ENCODE data around the gene RPS10. TPM values are rescaled to one million over a fixed set of nuclear protein-coding genes. Genes with fewer than 3 reads are reported as not detected.
A peak's percentile ranks its signal among the peaks of the same experiment; 100 is the strongest.

The RPS10 gene
- 2,738 and 2,938 TPM in 2 replicates for total RNA-seq (2014; rRNA removed; shearing (Covaris generic))
- 1,615 and 1,714 TPM in 2 replicates for total RNA-seq (2022)
- Bru-seq, nascent RNA, result percentile 98 among the genes with signal in this experiment
- BruChase-seq, experiment 1, labeled RNA remaining after a 6-hour chase, result percentile 97 among the genes with signal in this experiment
- BruChase-seq, experiment 2, labeled RNA remaining after a 2-hour chase, result percentile 93 among the genes with signal in this experiment
- long read RNA-seq, transcript RPS10-209 (6 exons, 588 nt), result major isoform, 197 of 237 reads
- long read RNA-seq, transcript RPS10-206 (6 exons, 781 nt), result minor isoform, 11 of 237 reads
- long read RNA-seq, partial matches to known transcripts, result 27 of 237 reads
- long read RNA-seq, other reads (novel, unspliced or antisense), result 1 of 237 reads

DNA sequence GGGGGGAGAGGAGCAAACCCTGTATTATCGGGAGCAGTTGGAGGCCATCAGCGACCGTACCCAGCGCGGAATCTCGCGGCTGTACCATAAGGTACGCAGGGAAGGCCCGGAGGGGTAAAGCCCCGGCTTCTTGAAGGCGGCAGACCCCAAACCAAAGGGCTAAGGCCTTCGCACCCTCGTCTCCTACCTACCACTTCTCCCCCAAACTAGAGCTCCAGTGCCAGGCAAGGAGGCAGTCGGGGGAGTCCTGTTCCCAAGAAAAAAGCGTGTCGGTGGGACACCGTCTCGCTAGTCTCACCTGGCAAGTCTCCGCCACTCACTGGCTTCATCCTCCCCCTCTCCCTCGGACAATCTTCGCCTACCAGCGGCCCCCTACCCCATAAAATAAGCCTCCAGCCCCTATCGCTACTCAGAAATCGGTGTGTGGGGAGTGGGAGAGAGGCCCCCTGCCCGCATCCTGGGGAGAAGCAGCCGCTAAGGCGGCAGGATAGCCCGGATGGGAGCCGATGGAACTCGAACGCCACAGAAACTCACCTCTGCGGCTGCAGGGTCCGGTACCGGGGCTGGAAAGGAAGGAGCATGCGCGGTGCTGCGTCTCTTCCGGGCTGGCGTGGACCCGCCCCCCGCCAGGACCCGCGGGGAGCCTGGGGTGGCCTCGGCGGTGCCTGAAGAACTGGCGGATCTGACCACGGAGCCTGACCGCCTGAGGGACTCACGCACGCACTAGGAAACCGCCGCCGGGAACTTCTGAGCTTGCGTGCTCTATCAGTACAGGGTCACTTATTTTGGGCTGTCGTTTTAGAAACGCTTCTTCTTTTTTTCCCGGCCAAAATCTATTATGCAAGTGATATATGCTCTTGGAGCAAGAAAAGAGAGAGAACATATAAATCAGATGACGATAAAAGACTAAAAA lies at the start of gene RPS10:
Gene RPS10, minus strand, starts transcription at position 572 of the 913 bp plus-strand sequence. CDS start 848 bp downstream, outside the sequence.
- peak; percentile 93 for DNase-seq (ENCODE audit: low spot score)
- peaks cover 51% of the 10 kb centered on the region for H3K79me2 ChIP-seq (ENCODE audit: insufficient read depth, low read depth, low read length)
- H3K27ac ChIP-seq (ENCODE audit: low read depth, low read length, poor library complexity, severe bottlenecking), result peak within 1 kb of the TSS; percentile 70
- intact Hi-C loops (cut with micrococcal nuclease; ENCODE audit: unreplicated experiment), result loop anchor here (1.0 kb wide), 1 partner anchor 176 kb away; the partner anchor contains the start of gene SMIM29
- H3K36me3 ChIP-seq (ENCODE audit: insufficient read depth, low read length), result peaks cover 48% of the 10 kb centered on the region
- CTCF ChIA-PET (ENCODE audit: unreplicated experiment), result no interaction called here
- H2AFZ ChIP-seq (ENCODE audit: low read length), result peak within 1 kb of the TSS; percentile 91
- peaks cover 8% of the 10 kb centered on the region; the same call in 1 of the 2 replicates for H3K9me3 ChIP-seq (ENCODE audit: low read length)
- no peaks in the 10 kb centered on the region for H3K9me2 ChIP-seq (ENCODE audit: insufficient read depth, low read length)
- H4K20me1 ChIP-seq (ENCODE audit: insufficient read depth, low read length), result peaks cover 13% of the 10 kb centered on the region; the same call in 1 of the 2 replicates
- POLR2A ChIA-PET, result interaction anchor here (0.7 to 2.1 kb wide), 5 partner anchors 10 to 676 kb away, joined by 3 to 14 read pairs (median 5); partner anchors contain the start of gene HMGA1
- BruUV-seq (replicated peaks), result no TSS peak
- TF ChIP-seq EZH2phosphoT487 (IDR thresholded peaks at IDR 0.05; ENCODE audit: borderline replicate concordance, low read depth, low read length) (no peak), CTCF (conservative IDR thresholded peaks at IDR 0.05; ENCODE audit: low read length) (no peak)
- H3K4me1 ChIP-seq (ENCODE audit: insufficient read depth, low read length, poor library complexity, severe bottlenecking), result peaks cover 21% of the 10 kb centered on the region
- H3K4me3 ChIP-seq (ENCODE audit: low read depth, low read length, poor library complexity, severe bottlenecking), result peak within 1 kb of the TSS; percentile 97
- peak within 1 kb of the TSS; percentile 65 for H3K4me2 ChIP-seq (ENCODE audit: low read length)

- no TSS peak for BruUV-seq (replicated peaks)
- CTCF ChIA-PET (ENCODE audit: unreplicated experiment), result interaction anchor here (1.2 kb wide), 1 partner anchor 10 kb away, joined by 4 read pairs; the partner anchor contains the start of gene PACSIN1
- Histone ChIP-seq H2AFZ (ENCODE audit: low read length) (no peak overlapping the region), H3K4me3 (ENCODE audit: low read depth, low read length, poor library complexity, severe bottlenecking) (no peak overlapping the region), H3K79me2 (ENCODE audit: insufficient read depth, low read depth, low read length) (peaks cover 86% of the 10 kb centered on the region; the same call in 1 of the 2 replicates), H4K20me1 (ENCODE audit: insufficient read depth, low read length) (no peaks in the 10 kb centered on the region), H3K27ac (ENCODE audit: low read depth, low read length, poor library complexity, severe bottlenecking) (peak overlapping the region; percentile 10), H3K4me1 (ENCODE audit: insufficient read depth, low read length, poor library complexity, severe bottlenecking) (peaks cover 50% of the 10 kb centered on the region), H3K9me2 (ENCODE audit: insufficient read depth, low read length) (no peaks in the 10 kb centered on the region), H3K9me3 (ENCODE audit: low read length) (no peaks in the 10 kb centered on the region), H3K4me2 (ENCODE audit: low read length) (no peak overlapping the region), H3K36me3 (ENCODE audit: insufficient read depth, low read length) (peaks cover 20% of the 10 kb centered on the region)
- TF ChIP-seq EZH2phosphoT487 (IDR thresholded peaks at IDR 0.05; ENCODE audit: borderline replicate concordance, low read depth, low read length) (no peak), CTCF (conservative IDR thresholded peaks at IDR 0.05; ENCODE audit: low read length) (no peak)
- DNase-seq (ENCODE audit: low spot score), result no peak
- POLR2A ChIA-PET, result interaction anchor here (1.1 to 1.5 kb wide), 2 partner anchors 8 to 9 kb away, joined by 3 to 7 read pairs; partner anchors contain the start of gene PACSIN1
- intact Hi-C loops (cut with micrococcal nuclease; ENCODE audit: unreplicated experiment), result no loop called here
Measured at GRCh38 chr6:34475238-34475682, 49.4 kb upstream of the RPS10 start.

Measured in OCI-LY7 (cell line).